Femur (tissue), 1 donor: Measurements from ENCODE around the gene CCDC88B.

Experiments used
- DNase-seq: peaks from one replicate; pipeline ENCODE4 v3.0.0-alpha.2; 2017

CCDC88B gene

GRCh38 chr11:64339754-64340408 lies at the start of gene CCDC88B:
Gene CCDC88B (plus strand): TSS chr11:64340204. CDS start chr11:64340267, 63 bp downstream.
- DNase-seq = no peak

- peak; percentile 20 for DNase-seq
Measured at GRCh38 chr11:64290352-64291261, 49.4 kb upstream of the CCDC88B start.

GRCh38 chr11:64291262-64291751 lies 48.7 kb upstream of the CCDC88B start, which contains the start of gene KCNK4:
Gene KCNK4 (plus strand): TSS chr11:64291302. CDS start chr11:64293019, 1,717 bp downstream.
- peak; percentile 30 for DNase-seq

- peak; percentile 18 for DNase-seq
Measured at GRCh38 chr11:64291752-64292459, 48.1 kb upstream of the CCDC88B start.

GRCh38 chr11:64292460-64293254 lies 47.3 kb upstream of the CCDC88B start:
- DNase-seq = peak; percentile 26

- no peak for DNase-seq
Measured at GRCh38 chr11:64294774-64295173, 45.2 kb upstream of the CCDC88B start.

- no peak for DNase-seq
Measured at GRCh38 chr11:64295760-64296159, 44.2 kb upstream of the CCDC88B start.

GRCh38 chr11:64296236-64296635 lies 43.8 kb upstream of the CCDC88B start:
- no peak for DNase-seq

GRCh38 chr11:64296830-64297698 lies 42.9 kb upstream of the CCDC88B start:
- DNase-seq = peak; percentile 18

GRCh38 chr11:64297699-64298358 lies 42.2 kb upstream of the CCDC88B start:
- peak; percentile 18 for DNase-seq

GRCh38 chr11:64298966-64299846 lies 40.8 kb upstream of the CCDC88B start:
- peak; percentile 78 for DNase-seq

- DNase-seq = peak; percentile 28
Measured at GRCh38 chr11:64299847-64300648, 40.0 kb upstream of the CCDC88B start, which contains the start of gene CATSPERZ. Gene CATSPERZ (plus strand): TSS chr11:64300358. CDS start chr11:64300411, 53 bp downstream.

- DNase-seq = no peak
Measured at GRCh38 chr11:64303109-64304031, 36.6 kb upstream of the CCDC88B start.

- no peak for DNase-seq
Measured at GRCh38 chr11:64304032-64304315, 36.0 kb upstream of the CCDC88B start.

- peak; percentile 92 for DNase-seq
Measured at GRCh38 chr11:64304316-64305072, 35.5 kb upstream of the CCDC88B start.

GRCh38 chr11:64305075-64305690 lies 34.8 kb upstream of the CCDC88B start, which contains the start of gene ESRRA:
Gene ESRRA (plus strand): TSS chr11:64305524. CDS start chr11:64307180, 1,656 bp downstream.
- peak; percentile 99 for DNase-seq
